Measurements from ENCODE around the gene KLHL22. TPM values are rescaled to one million over a fixed set of nuclear protein-coding genes. Genes with fewer than 3 reads are reported as not detected.

The KLHL22 gene, protein sequence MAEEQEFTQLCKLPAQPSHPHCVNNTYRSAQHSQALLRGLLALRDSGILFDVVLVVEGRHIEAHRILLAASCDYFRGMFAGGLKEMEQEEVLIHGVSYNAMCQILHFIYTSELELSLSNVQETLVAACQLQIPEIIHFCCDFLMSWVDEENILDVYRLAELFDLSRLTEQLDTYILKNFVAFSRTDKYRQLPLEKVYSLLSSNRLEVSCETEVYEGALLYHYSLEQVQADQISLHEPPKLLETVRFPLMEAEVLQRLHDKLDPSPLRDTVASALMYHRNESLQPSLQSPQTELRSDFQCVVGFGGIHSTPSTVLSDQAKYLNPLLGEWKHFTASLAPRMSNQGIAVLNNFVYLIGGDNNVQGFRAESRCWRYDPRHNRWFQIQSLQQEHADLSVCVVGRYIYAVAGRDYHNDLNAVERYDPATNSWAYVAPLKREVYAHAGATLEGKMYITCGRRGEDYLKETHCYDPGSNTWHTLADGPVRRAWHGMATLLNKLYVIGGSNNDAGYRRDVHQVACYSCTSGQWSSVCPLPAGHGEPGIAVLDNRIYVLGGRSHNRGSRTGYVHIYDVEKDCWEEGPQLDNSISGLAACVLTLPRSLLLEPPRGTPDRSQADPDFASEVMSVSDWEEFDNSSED
- total RNA-seq, result 10 to 100 TPM; 12.4 to 49.8 (median 42.4) TPM

DNA sequence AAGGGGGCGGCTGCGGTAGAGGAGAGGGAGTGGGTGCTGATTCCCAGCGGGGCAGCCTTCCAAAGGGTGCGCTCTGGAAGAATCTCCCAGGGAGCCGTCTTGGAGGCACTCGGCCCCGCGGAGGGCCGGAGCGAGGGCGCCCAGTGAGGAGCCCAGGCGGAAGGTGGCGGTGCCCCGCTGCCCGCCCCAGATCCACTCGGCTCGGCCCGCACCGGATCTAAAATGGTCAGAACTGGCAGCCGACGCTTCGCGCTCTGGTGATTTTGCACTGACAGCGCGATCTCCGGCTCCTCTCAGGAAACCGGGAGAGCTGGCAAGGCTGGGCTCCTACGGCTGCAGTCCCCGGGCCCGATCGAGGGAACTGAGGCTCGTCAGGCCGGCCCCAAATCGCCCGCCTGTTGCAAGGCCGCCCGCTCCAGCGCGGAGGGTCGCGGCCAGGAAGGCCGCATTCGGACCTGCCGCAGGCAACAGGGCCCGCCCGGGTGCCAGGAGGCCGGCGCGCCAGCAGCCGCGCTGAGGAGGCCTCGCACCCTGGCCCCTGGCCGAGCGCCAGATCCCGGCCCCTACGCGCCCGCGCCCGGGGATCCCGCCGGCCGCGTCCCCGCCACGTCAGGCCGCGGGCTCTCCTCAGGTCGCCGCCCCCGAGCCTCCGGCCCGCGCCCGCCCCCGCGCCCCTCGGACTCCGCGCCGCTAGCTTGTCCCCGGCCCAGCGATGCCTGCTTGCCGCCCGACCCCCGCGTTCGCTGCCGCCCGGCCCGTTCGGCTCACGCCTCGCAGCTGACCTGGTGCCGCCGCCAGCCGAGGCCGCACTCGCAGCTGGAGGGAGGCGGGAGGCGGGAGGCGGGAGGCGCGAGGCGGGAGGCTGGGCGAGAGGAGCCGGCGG lies at the start of gene KLHL22:
Gene KLHL22, minus strand, starts transcription at position 818 of the 883 bp plus-strand sequence. CDS start 6,584 bp downstream, outside the sequence.
- TF ChIP-seq CTCF (IDR thresholded peaks at IDR 0.05; ENCODE audit: low read depth), result no peak

DNA sequence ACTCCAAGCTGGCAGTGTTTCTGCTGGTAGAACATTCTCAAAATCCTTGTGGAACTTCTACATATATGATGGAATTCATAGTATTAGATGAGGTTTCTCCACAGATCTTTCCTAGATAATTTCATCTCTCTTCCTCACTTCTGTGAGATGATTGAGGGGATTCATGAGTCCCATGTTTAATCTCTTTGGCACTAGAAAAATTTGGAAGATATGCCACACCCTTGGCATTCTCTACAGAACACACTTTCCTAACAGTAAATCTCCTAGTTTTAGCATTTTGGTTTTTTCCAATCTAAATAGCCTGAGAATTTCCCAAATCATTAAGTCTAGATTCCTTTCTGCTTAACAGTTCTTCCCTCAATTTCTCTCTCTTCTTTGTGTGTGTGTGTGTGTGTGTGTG lies 47.1 kb upstream of the KLHL22 start:
- no peak for TF ChIP-seq CTCF (IDR thresholded peaks at IDR 0.05; ENCODE audit: low read depth)

- no peak for TF ChIP-seq CTCF (IDR thresholded peaks at IDR 0.05; ENCODE audit: low read depth)
These were observed 46.5 kb upstream of the KLHL22 start for GRCh38 chr22:20542055-20542454.

DNA sequence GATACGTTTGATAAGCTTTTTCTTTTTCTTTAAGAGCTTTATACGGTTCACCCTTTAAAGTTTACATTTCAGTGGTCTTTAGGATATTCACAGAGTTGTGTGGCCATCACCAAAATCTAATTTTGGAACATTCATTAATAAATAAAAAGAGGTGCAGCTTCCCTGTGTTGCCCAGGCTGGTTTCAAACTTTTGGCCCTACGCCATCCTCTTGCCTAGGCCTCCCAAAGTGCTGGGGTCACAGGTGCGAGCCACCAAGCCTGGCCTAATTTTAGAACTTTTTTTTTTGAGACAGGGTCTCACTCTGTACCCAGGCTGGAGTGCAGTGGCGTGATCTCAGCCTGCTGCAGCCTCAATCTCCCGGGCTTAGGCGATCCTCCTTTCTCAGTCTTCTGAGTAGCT lies 42.4 kb upstream of the KLHL22 start:
- no peak for TF ChIP-seq CTCF (IDR thresholded peaks at IDR 0.05; ENCODE audit: low read depth)

DNA sequence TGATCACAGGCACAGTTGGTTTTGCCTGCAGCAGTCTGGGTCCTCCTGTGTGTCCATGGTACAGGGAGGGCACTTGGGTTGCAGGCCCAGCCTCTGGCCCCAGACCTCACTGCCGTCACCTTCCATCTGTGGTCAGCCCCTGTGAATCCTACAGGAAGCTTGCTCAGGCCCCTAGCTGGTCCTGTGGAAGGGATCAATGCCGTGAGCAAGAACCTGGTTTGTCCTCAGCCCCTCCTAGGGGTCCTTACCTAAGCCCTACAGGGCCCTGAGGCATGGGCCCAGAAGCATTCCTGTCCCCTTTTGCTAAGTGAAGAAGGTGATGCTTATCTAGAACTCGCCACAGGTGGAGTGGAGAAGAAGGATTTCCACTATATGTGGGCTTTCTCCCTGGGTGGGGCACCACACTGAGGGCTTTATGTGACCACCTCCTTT lies 41.7 kb upstream of the KLHL22 start:
- TF ChIP-seq CTCF (IDR thresholded peaks at IDR 0.05; ENCODE audit: low read depth), result no peak

- no peak for TF ChIP-seq CTCF (IDR thresholded peaks at IDR 0.05; ENCODE audit: low read depth)
These were observed 41.2 kb upstream of the KLHL22 start for GRCh38 chr22:20536590-20537324.

Data from subcutaneous adipose tissue (tissue), 4 donors.